Muscle of arm (tissue), 12 donors: ENCODE results near the gene BRD7. TPM values are rescaled to one million over a fixed set of nuclear protein-coding genes. Genes with fewer than 3 reads are reported as not detected.

Experiments used
- DNase-seq: peaks from one replicate; pipeline ENCODE4 v3.0.0-alpha.2; 2013
- polyA plus RNA-seq, 12 donors: library from polyadenylated mRNA; unstranded; fragments of 120-200 nt; gene quantifications; one replicate each; pipeline ENCODE4 v1.2.1, GENCODE V29; 2013; ENCODE audit not compliant: insufficient read length in 12 of 12

Gene BRD7
- polyA plus RNA-seq, 12 donors: 59.8 to 80.7 (median 77.5) TPM; not detected in 1

- no peak for DNase-seq
Measured at GRCh38 chr16:50390914-50391716, 22.3 kb upstream of the BRD7 start.

- no peak for DNase-seq
Measured at GRCh38 chr16:50390371-50390771, 21.6 kb upstream of the BRD7 start.

DNA sequence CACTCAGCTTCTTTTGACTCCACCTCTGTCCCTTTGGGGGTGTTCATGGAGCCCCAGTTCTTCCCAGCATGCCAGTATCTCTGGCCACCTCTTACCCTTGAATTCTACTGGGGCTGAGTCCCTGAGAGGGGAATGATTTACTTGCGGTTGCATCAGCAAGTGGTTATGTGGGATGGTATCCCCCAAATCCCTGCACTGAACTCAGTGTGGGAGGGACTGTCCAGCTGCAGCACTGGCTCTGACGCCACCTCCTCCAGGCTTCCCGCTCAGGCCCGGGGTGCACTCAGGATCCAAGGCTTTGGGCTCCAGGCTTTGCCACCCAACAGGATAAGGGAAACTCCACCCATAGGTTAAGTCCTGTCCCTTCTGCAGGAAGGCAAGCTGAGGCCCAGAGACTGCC lies 21.1 kb upstream of the BRD7 start:
- no peak for DNase-seq

- no peak for DNase-seq
Measured at GRCh38 chr16:50388496-50388895, 19.7 kb upstream of the BRD7 start.

- DNase-seq: no peak
Measured at GRCh38 chr16:50386774-50387173, 18.0 kb upstream of the BRD7 start.

- DNase-seq: no peak
Measured at GRCh38 chr16:50386139-50386538, 17.4 kb upstream of the BRD7 start.

DNA sequence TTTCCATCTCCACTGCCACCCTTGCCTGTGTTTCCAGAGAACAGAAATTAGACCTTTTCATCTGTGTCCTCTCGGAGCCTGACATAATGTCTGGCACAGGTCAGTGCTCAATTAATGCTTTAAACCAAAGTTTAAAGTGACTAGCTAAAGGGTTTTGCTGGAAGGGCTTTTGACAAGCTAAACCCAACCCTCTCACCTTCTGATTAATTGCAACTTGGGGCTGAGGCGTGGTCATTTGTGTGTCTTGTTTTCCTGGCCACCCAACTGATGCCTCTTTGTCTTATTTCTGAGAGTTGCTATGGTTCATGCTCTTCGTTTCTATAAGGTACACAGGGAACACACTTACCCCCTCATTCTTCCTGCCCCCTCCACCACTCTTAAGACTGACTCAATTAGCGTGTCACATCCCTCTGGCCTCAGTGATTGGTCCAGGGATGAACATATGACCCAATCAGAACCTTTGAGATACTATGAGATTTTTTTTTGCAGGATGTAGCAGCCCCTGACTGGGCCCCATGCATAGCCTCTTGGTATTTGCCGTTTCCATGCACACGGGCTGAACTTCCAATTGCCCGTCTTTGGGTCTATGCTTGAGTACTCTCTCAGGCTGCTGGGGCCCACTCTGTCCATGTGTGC lies 15.8 kb upstream of the BRD7 start:
- DNase-seq: no peak

GRCh38 chr16:50381679-50382440 lies 13.1 kb upstream of the BRD7 start:
- no peak for DNase-seq

- no peak for DNase-seq
Measured at GRCh38 chr16:50378417-50378816, 9.6 kb upstream of the BRD7 start.

DNA sequence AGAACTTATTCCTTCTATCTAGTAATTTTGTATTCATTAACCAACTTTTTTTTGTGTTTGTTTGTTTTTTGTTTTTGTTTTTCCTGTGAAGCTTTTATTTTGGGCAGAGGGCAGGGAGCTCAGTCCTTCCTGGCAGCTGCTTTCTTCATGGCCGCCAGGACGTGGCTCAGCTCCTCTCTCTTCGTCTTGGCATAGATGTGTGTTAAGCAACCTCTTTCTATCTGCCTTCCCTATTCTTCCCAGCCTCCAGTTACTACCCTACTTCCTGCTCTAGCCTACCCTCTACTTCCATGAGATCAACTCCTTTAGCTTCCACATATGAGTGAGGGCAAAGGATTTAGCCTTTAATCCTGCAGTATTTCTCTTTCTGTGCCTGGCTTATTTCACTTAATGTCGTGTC lies 8.2 kb upstream of the BRD7 start:
- no peak for DNase-seq

GRCh38 chr16:50373780-50374179 lies 5.0 kb upstream of the BRD7 start:
- no peak for DNase-seq

DNA sequence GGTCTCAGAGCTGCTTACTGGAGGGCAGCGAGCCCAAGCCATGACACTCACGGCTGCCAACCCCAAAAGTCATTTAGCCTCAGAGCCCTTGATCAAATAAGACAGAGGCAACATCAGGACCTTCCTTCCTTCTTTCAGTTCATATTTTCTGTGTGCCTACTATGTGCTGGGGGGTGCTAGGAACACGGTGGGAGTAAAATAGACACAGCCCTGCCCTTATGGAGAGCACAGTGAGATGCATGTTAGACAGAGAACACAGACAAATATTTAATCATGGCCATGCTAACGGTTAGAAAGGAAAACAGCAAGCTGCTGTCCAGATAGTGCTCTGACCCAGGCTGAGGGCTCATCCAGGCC lies 4.5 kb upstream of the BRD7 start:
- no peak for DNase-seq

- no peak for DNase-seq
Measured at GRCh38 chr16:50372611-50373344, 4.0 kb upstream of the BRD7 start.

DNA sequence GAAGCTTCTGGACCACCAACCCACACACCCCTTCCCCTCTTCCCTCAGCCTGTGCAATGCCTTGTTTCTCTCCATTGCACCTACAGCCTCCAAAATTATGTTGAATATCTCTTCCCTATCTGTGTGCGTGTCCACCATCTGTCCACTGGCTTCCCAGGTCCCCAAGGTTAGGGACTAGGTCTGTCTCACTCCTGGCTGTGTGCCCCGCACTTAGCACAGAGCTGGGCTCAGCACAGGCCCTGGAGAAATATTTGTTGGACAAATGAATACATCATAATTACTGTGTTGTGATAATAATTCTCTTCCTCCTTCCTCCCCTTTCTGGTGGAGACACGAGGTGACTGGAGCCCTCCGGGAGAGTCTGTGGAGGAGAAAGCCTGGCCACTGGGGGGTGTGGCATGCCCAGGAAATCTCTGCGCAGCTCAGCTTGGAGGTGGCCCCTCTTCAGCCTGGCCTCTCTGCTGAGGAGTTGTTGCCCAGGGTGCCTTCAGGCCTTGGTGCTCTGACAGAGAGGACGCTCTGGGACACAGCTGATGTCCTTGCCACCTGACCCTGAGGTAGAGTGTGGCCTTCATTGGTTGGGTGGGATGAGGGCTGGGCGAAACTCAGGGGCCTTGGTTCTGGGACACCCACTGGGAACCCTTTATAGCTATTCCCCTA lies 3.3 kb upstream of the BRD7 start:
- DNase-seq: no peak

DNA sequence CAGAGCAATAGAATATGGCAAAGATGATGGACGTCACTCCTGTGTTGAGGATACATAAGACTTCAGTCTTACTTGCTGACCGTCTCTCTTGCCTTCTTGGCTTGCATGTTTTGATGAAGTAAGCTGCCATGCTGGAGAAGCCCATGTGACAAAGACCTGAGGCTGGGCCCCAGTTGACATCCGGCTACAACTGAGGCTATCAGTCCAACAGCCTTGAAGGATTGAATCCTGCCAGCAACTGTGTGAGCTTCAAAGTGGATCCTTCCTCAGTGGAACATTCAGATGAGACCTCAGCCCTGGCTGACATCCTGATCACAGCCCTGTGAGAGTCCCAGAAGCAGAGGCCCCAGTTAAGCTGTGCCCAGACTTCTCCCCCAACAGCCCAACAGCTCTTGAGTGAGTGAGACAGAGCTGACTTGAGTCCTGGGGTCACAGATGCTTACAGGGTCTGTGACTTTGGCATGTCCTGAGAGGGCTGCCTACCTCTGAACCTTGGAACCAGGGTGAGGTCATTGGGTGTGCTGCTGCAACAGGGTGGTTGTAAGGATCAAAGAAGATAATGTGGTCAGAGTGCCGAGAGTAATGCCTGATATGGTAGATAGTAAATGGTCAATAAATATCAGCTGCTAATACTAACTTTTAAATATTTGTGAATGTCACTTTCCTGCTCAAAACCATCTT lies 2.4 kb upstream of the BRD7 start:
- DNase-seq: no peak

DNA sequence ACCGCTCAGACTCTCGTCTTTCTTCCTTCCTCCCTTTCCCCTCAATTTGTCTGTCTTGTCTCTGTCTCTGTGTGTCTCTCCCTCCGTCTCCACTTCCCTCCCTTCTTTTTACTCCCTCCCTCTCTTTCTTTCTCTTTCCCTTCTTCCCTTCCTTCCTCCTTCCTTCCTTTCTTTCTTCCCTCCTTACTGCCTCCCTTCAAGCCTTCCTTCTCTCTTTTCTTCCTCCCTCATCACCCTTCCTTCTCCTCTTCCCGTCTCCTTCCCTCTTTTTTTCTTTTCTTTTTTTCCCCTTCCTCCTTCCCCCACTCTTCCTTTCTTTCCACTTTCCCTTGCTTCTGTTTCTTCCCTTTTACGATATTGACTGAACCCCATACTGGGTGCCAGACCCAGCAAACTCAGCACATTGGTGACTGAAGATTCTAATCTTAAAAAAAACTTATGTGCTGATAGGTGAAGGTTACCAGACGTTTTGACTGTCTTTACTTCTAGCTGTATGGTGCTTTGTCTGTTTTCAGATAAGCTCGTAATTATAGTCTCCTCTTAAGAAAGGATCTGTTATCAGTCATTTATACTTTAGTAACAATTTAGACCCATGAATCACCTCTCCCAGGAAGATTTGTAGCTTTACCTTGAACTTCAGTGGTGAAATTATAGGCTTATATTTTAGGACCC lies 481 bp upstream of the BRD7 start:
- no peak for DNase-seq

DNA sequence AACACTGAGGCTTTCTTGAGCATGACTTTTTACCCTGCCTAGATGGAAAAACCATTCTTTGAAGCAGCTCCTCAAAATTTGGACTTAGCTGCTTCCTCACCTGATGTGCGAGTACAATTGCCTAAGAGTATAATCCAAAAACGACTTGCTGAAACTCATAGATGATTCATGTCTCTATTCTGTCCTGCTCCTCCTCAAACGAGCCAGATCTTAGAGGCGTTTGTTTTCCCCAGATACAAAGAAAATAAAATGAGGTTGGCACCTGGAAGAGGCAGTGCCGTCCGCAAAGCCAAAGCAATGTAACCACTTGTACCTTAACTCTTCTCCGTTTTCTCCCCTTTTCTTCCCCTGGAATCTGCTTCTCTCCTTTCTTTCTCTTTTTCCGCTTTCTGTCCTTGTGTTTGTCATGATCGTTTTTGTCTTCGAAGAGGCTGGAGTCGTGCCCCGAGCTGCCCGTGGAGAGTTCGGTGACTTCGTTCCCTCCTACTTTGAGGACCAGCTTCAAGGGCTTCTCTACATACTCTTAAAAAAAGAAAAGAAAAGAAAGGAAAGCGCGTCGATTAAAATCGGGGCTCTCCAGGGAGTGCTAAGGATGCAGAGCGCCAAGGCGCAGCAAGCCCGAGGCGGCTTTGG lies 895 bp downstream of the BRD7 start:
- DNase-seq: no peak

DNA sequence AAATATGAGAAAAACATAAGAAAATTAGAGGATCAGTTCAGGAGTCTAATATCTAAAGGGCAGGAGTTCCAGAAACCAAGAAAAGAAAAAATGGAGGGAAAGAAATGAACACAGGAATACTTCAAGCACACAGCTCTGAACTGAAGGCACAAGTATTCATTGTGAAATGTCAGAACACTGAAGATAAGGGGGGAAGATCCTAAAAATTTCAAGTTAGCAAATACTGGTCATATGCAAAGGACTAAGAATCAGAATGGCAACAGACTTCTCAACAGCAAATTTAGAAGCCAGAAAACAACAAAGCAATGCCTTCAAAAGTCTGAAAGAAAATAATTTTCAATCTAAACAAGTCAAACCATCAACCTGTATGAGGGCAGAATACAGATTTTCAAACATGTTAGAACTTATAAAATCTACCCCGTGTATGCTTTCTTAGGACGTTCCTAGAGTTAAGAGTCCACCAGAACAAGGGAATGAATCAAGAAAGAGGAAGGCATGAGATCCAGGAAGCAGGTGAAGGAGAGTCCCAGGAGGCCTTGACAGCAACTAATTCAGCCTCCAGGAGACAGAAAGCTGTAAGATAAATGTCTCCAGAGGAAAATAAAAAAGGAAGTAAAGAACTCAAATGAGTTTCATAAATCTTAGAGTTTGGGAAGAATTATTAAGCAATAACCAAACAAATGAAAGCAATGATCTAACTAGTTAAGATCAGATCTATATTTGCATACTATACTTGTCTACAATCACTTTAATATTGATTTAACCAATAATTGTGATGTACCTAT lies 2.8 kb downstream of the BRD7 start:
- no peak for DNase-seq

DNA sequence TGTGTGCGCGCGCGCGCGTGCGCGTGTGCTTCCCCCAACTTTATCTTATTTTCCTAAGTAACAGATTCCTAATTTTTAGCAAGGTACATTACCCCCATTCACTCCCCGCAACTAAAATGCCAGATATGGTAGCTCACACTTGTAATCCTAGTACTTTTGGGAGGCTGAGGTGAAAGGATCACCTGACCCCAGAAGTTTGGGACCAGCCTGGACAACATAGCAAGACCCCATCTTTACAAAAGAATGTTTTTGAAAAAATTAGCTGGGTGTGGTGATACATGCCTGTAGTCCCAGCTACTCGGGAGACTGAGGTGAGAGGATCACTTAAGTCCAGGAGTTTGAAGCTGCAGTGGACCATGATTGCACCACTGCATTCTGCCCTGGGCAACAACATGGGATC lies 5.1 kb downstream of the BRD7 start:
- no peak for DNase-seq
